Measurements from ENCODE around the gene PTPRO.

The PTPRO gene

DNA sequence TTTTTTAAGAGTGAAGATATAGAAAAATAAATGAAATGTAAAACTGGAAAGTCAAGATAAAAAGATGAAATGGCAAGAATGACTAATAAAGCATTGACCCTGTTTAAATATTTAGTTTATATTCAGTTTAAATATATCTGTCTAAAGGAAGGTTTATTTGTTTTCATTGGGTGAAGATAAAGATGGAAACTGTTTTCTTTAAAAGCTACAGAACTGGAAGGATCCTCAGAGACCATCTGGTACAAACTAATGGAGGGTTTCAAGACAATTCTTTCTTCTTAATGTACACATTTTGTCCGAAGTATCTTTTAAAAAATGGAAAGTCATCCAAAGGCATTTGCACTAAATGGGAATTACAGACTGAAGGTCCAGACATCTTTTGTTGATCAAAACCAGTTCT is 324.3 kb downstream of the PTPRO start:
- DNase-seq (ENCODE audit: low read depth): no peak

All from activated T-helper 9 cell treated with anti-CD3 and anti-CD28 coated beads, Interleukin-2, amount 50 U/mL, for 16 hours (primary cell).